ENCODE data around the gene ZNF23. TPM values are rescaled to one million over a fixed set of nuclear protein-coding genes. Genes with fewer than 3 reads are reported as not detected.

The ZNF23 gene
- total RNA-seq, 2 donors from 2014 or later, result 6.1 to 6.8 TPM

GRCh38 chr16:71500964-71501363 is 38.9 kb upstream of the ZNF23 start:
- no peaks in the 10 kb centered on the region for H3K36me3 ChIP-seq
- no peak for DNase-seq (ENCODE audit: low spot score)
- no peaks in the 10 kb centered on the region for H3K27me3 ChIP-seq (replicated peaks; ENCODE audit: insufficient read depth)
- intact Hi-C loops (cut with DNase I), result no loop called here
- TF ChIP-seq CTCF (IDR thresholded peaks at IDR 0.05), result no peak
- no peak for TF ChIP-seq POLR2A (IDR thresholded peaks at IDR 0.05)
- TF ChIP-seq POLR2AphosphoS5 (IDR thresholded peaks at IDR 0.05), result no peak
- H3K27ac ChIP-seq, result no peak overlapping the region
- whole genome bisulfite sequencing, result 75% methylated on average over 2 of the region's 2 CpGs
- no peak overlapping the region for H3K4me3 ChIP-seq
- H3K4me1 ChIP-seq (replicated peaks), result no peaks in the 10 kb centered on the region
- H3K9me3 ChIP-seq, result no peaks in the 10 kb centered on the region

- Histone ChIP-seq H3K27me3 (replicated peaks; ENCODE audit: insufficient read depth) (no peaks in the 10 kb centered on the region), H3K4me3 (no peak overlapping the region), H3K4me1 (replicated peaks) (no peaks in the 10 kb centered on the region), H3K9me3 (no peaks in the 10 kb centered on the region), H3K36me3 (no peaks in the 10 kb centered on the region), H3K27ac (no peak overlapping the region)
- WGBS, result 2% methylated on average over 3 of the region's 3 CpGs
- TF ChIP-seq POLR2A (IDR thresholded peaks at IDR 0.05), result no peak
- TF ChIP-seq CTCF (IDR thresholded peaks at IDR 0.05), result peak in 3 of 4 experiments; percentile 51 to 68 (median 55)
- no peak for TF ChIP-seq POLR2AphosphoS5 (IDR thresholded peaks at IDR 0.05)
- intact Hi-C loops (cut with DNase I), result loop anchor here (1.0 kb wide), 1 partner anchor 88 kb away; no protein-coding TSS in a partner anchor
- peak; percentile 36 for DNase-seq (ENCODE audit: low spot score)
Measured at GRCh38 chr16:71499775-71500364, 37.8 kb upstream of the ZNF23 start.

GRCh38 chr16:71498031-71498430 is 36.0 kb upstream of the ZNF23 start:
- no peak for DNase-seq (ENCODE audit: low spot score)
- intact Hi-C loops (cut with DNase I), result no loop called here
- no peaks in the 10 kb centered on the region for H3K4me1 ChIP-seq (replicated peaks)

GRCh38 chr16:71493213-71493612 is 31.2 kb upstream of the ZNF23 start:
- WGBS, result 73% methylated on average over 3 of the region's 3 CpGs
- no peaks in the 10 kb centered on the region for H3K9me3 ChIP-seq
- H3K27ac ChIP-seq, result no peak overlapping the region
- TF ChIP-seq POLR2A (IDR thresholded peaks at IDR 0.05) (no peak), POLR2AphosphoS5 (IDR thresholded peaks at IDR 0.05) (no peak), CTCF (IDR thresholded peaks at IDR 0.05) (no peak)
- H3K36me3 ChIP-seq, result no peaks in the 10 kb centered on the region
- H3K4me3 ChIP-seq, result no peak overlapping the region
- H3K27me3 ChIP-seq (replicated peaks; ENCODE audit: insufficient read depth), result no peaks in the 10 kb centered on the region
- intact Hi-C loops (cut with DNase I), result no loop called here
- H3K4me1 ChIP-seq (replicated peaks), result no peaks in the 10 kb centered on the region
- DNase-seq (ENCODE audit: low spot score), result no peak

More at GRCh38 chr16:71498031-71498430, 36.0 kb upstream of the ZNF23 start:
- Histone ChIP-seq H3K36me3 (no peaks in the 10 kb centered on the region), H3K9me3 (no peaks in the 10 kb centered on the region), H3K27ac (no peak overlapping the region), H3K4me3 (no peak overlapping the region), H3K27me3 (replicated peaks; ENCODE audit: insufficient read depth) (no peaks in the 10 kb centered on the region)
- WGBS, result 91% methylated on average over 3 of the region's 3 CpGs
- TF ChIP-seq POLR2A (IDR thresholded peaks at IDR 0.05), result no peak
- no peak for TF ChIP-seq POLR2AphosphoS5 (IDR thresholded peaks at IDR 0.05)
- TF ChIP-seq CTCF (IDR thresholded peaks at IDR 0.05), result no peak

DNA sequence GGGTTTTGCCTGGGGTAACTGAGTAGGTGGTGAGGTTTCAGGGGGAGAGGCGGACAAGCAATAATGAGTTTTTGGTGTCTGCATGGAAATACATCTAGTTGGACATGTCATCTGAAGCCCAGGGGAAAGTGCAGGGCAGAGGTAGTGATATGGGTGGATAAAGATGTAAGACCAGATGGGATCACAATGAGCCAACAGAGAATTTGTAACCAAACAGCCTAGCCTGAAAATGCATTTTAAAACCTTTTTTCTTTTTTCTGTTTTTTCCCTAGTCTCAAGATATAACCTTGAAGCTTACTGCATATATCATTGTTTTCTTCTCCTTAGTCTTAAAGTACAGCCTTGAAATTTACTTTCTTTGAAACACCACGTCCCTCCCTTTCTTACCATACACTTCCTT is 30.7 kb upstream of the ZNF23 start:
- 69% methylated on average over 2 of the region's 2 CpGs for WGBS
- Histone ChIP-seq H3K27ac (no peak overlapping the region), H3K27me3 (replicated peaks; ENCODE audit: insufficient read depth) (no peaks in the 10 kb centered on the region), H3K36me3 (no peaks in the 10 kb centered on the region), H3K4me1 (replicated peaks) (no peaks in the 10 kb centered on the region), H3K9me3 (no peaks in the 10 kb centered on the region), H3K4me3 (no peak overlapping the region)
- intact Hi-C loops (cut with DNase I), result no loop called here
- DNase-seq (ENCODE audit: low spot score), result no peak
- TF ChIP-seq POLR2A (IDR thresholded peaks at IDR 0.05), result no peak

Measured in prostate gland (tissue), 2 donors.